Stimulated activated CD8-positive, alpha-beta memory T cell treated with anti-CD3 and anti-CD28 coated beads, Interleukin-2, amount 100 ng/mL, for 48 hours (primary cell): ENCODE data around the gene SEC24A.
"Not testable (repeated sequence)": the region's sequence is repeated elsewhere in the genome, so short reads cannot be mapped to it uniquely, and the experiment has no call there.

ENCODE experiments used
- DNase-seq, 2 donors: peaks; one replicate each; pipeline ENCODE4 v3.0.0-alpha.2; 2020; ENCODE audit warnings: low read depth in 2 of 2

The SEC24A gene

GRCh38 chr5:134741052-134741451 lies 92.5 kb downstream of the SEC24A start:
- DNase-seq = no peak

- no peak for DNase-seq
Observed at GRCh38 chr5:134742134-134742533, 93.5 kb downstream of the SEC24A start.

GRCh38 chr5:134749415-134749814 lies 100.8 kb downstream of the SEC24A start:
- no peak for DNase-seq

- DNase-seq = no peak
Observed at GRCh38 chr5:134758176-134758503, 109.6 kb downstream of the SEC24A start.

GRCh38 chr5:134758504-134759341 lies 110.1 kb downstream of the SEC24A start, which contains the start of gene DDX46:
Gene DDX46, plus strand, starts transcription at chr5:134758779. Its CDS starts 160 bp downstream, at chr5:134758939.
- peak; percentile 92 to 94 for DNase-seq

GRCh38 chr5:134767528-134768291 lies 119.1 kb downstream of the SEC24A start:
- DNase-seq = not testable (repeated sequence)

- no peak for DNase-seq
Observed at GRCh38 chr5:134769206-134769605, 120.6 kb downstream of the SEC24A start.

GRCh38 chr5:134772461-134773125 lies 124.0 kb downstream of the SEC24A start:
- no peak for DNase-seq

- no peak for DNase-seq
Observed at GRCh38 chr5:134777366-134777765, 128.8 kb downstream of the SEC24A start.
